Measurements from ENCODE around the gene RHOBTB3. TPM values are rescaled to one million over a fixed set of nuclear protein-coding genes. Genes with fewer than 3 reads are reported as not detected.

The RHOBTB3 gene
- total and polyA plus RNA-seq, 4 donors, result 12.9 to 150 (median 30.6) TPM

- TF ChIP-seq, protein P1, sequence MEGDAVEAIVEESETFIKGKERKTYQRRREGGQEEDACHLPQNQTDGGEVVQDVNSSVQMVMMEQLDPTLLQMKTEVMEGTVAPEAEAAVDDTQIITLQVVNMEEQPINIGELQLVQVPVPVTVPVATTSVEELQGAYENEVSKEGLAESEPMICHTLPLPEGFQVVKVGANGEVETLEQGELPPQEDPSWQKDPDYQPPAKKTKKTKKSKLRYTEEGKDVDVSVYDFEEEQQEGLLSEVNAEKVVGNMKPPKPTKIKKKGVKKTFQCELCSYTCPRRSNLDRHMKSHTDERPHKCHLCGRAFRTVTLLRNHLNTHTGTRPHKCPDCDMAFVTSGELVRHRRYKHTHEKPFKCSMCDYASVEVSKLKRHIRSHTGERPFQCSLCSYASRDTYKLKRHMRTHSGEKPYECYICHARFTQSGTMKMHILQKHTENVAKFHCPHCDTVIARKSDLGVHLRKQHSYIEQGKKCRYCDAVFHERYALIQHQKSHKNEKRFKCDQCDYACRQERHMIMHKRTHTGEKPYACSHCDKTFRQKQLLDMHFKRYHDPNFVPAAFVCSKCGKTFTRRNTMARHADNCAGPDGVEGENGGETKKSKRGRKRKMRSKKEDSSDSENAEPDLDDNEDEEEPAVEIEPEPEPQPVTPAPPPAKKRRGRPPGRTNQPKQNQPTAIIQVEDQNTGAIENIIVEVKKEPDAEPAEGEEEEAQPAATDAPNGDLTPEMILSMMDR (IDR thresholded peaks at IDR 0.05; ENCODE audit: control extremely low read depth, extremely low read depth), result no peak
- H3K4me1 ChIP-seq (ENCODE audit: control insufficient read depth in 5 of 5, insufficient read depth in 5 of 5, low read length in 5 of 5), result peaks cover 3 to 53% (median 15%) of the 10 kb centered on the region in 5 donors
- ATAC-seq (ENCODE audit: insufficient read depth, low FRiP score) (no peak), DNase-seq (no peak)
- no peaks in the 10 kb centered on the region for H3K27me3 ChIP-seq (ENCODE audit: control insufficient read depth in 3 of 3, insufficient read depth in 3 of 3, low read length in 2 of 3)
- 45 to 80% methylated on average over 1 of the region's 1 CpG for WGBS, 2 donors
- peaks cover 0 to 10% (median 4%) of the 10 kb centered on the region in 4 donors for H3K36me3 ChIP-seq (ENCODE audit: control insufficient read depth in 4 of 4, insufficient read depth in 4 of 4, low read length in 4 of 4)
- peak overlapping the region in 1 of 2 donors; percentile 15 for H3K9ac ChIP-seq (ENCODE audit: insufficient read depth in 1 of 2, low read length in 2 of 2)
- no peak overlapping the region for H3K27ac ChIP-seq (ENCODE audit: low read depth in 1 of 2, low read length in 1 of 2)
- H3K9me3 ChIP-seq (ENCODE audit: control insufficient read depth in 4 of 4, insufficient read depth in 3 of 4, low read length in 3 of 4), result peaks cover 0 to 3% (median 0%) of the 10 kb centered on the region in 4 donors
- H3K4me3 ChIP-seq, result no peak overlapping the region
These were observed 4.3 kb downstream of the RHOBTB3 start for GRCh38 chr5:95735406-95735805.

DNA sequence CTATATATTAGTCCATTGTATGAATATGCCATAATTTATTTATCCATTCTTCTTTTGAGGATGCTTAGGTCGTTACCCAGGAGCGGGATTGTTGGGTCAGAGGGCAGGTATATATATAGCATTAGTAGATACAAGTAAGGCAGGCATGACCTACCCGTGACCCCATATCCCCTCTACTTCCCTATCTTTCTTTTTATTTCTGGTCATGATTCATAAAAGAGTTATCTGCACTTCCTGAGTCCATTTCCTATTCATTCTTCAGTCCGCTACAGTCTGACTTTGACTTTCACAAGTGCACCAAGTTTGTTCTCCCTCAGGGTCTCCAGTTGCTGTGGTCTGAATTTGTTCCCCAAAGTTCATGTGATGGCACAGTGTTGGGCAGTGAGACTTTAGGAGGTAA, 6.9 kb downstream of the RHOBTB3 start:
- 56 to 60% methylated on average over 4 of the region's 4 CpGs for WGBS, 2 donors
- DNase-seq, result no peak

DNA sequence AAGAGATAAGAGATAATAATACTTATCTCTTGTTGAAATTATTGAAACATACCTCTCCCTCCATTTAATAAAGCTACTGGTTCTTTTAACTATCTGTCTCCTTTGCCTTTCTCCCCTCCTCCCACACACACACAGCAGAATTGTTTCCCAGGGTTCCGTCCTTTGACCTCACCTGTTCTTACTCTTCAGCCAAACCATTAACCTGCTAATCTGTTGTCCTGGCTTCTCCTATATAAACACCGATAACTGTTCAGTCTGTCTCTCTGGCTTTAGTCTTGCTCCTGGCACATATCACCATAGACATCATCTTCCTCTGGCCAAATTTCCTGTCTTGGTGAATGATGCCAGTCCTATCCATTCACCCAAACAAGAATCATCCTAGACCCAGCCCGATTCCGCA, 7.7 kb downstream of the RHOBTB3 start:
- ATAC-seq (ENCODE audit: insufficient read depth, low FRiP score) (no peak), DNase-seq (no peak)
- TF ChIP-seq, protein P1 (IDR thresholded peaks at IDR 0.05; ENCODE audit: control extremely low read depth, extremely low read depth), result no peak
- H3K27me3 ChIP-seq (ENCODE audit: control insufficient read depth in 3 of 3, insufficient read depth in 3 of 3, low read length in 2 of 3), result no peaks in the 10 kb centered on the region
- H3K27ac ChIP-seq (ENCODE audit: low read depth in 1 of 2, low read length in 1 of 2), result no peak overlapping the region
- H3K9me3 ChIP-seq (ENCODE audit: control insufficient read depth in 4 of 4, insufficient read depth in 3 of 4, low read length in 3 of 4), result no peaks in the 10 kb centered on the region
- peaks cover 1 to 31% (median 16%) of the 10 kb centered on the region in 5 donors for H3K4me1 ChIP-seq (ENCODE audit: control insufficient read depth in 5 of 5, insufficient read depth in 5 of 5, low read length in 5 of 5)
- H3K4me3 ChIP-seq, result no peak overlapping the region
- H3K9ac ChIP-seq (ENCODE audit: insufficient read depth in 1 of 2, low read length in 2 of 2), result no peak overlapping the region
- WGBS, 2 donors, result 93 to 95% methylated on average over 4 of the region's 4 CpGs
- H3K36me3 ChIP-seq (ENCODE audit: control insufficient read depth in 4 of 4, insufficient read depth in 4 of 4, low read length in 4 of 4), result peaks cover 2 to 10% (median 4%) of the 10 kb centered on the region in 4 donors

More for the DNA sequence above, 6.9 kb downstream of the RHOBTB3 start:
- no peaks in the 10 kb centered on the region for H3K9me3 ChIP-seq (ENCODE audit: control insufficient read depth in 4 of 4, insufficient read depth in 3 of 4, low read length in 3 of 4)
- H3K9ac ChIP-seq (ENCODE audit: insufficient read depth in 1 of 2, low read length in 2 of 2), result no peak overlapping the region
- peaks cover 1 to 39% (median 15%) of the 10 kb centered on the region in 5 donors for H3K4me1 ChIP-seq (ENCODE audit: control insufficient read depth in 5 of 5, insufficient read depth in 5 of 5, low read length in 5 of 5)
- ATAC-seq (ENCODE audit: insufficient read depth, low FRiP score), result no peak
- peaks cover 0 to 10% (median 4%) of the 10 kb centered on the region in 4 donors for H3K36me3 ChIP-seq (ENCODE audit: control insufficient read depth in 4 of 4, insufficient read depth in 4 of 4, low read length in 4 of 4)
- TF ChIP-seq, protein P1 (IDR thresholded peaks at IDR 0.05; ENCODE audit: control extremely low read depth, extremely low read depth), result no peak
- no peaks in the 10 kb centered on the region for H3K27me3 ChIP-seq (ENCODE audit: control insufficient read depth in 3 of 3, insufficient read depth in 3 of 3, low read length in 2 of 3)
- H3K4me3 ChIP-seq, result no peak overlapping the region
- H3K27ac ChIP-seq (ENCODE audit: low read depth in 1 of 2, low read length in 1 of 2), result no peak overlapping the region

GRCh38 chr5:95739857-95740256, 8.7 kb downstream of the RHOBTB3 start:
- Histone ChIP-seq H3K4me3 (no peak overlapping the region), H3K4me1 (ENCODE audit: control insufficient read depth in 5 of 5, insufficient read depth in 5 of 5, low read length in 5 of 5) (peaks cover 1 to 22% (median 11%) of the 10 kb centered on the region in 5 donors), H3K36me3 (ENCODE audit: control insufficient read depth in 4 of 4, insufficient read depth in 4 of 4, low read length in 4 of 4) (peaks cover 2 to 13% (median 4%) of the 10 kb centered on the region in 4 donors), H3K27me3 (ENCODE audit: control insufficient read depth in 3 of 3, insufficient read depth in 3 of 3, low read length in 2 of 3) (no peaks in the 10 kb centered on the region), H3K9ac (ENCODE audit: insufficient read depth in 1 of 2, low read length in 2 of 2) (no peak overlapping the region), H3K9me3 (ENCODE audit: control insufficient read depth in 4 of 4, insufficient read depth in 3 of 4, low read length in 3 of 4) (no peaks in the 10 kb centered on the region), H3K27ac (ENCODE audit: low read depth in 1 of 2, low read length in 1 of 2) (no peak overlapping the region)
- 92 to 98% methylated on average over 2 of the region's 2 CpGs for WGBS, 2 donors
- no peak for ATAC-seq (ENCODE audit: insufficient read depth, low FRiP score)
- TF ChIP-seq, protein P1 (IDR thresholded peaks at IDR 0.05; ENCODE audit: control extremely low read depth, extremely low read depth), result no peak
- DNase-seq, result no peak
